A673 (cell line): ENCODE data around the gene PRIMA1. TPM values are rescaled to one million over a fixed set of nuclear protein-coding genes. Genes with fewer than 3 reads are reported as not detected.

Experiments used
- BruUV-seq: library from RNA; stranded (reverse); fragments of 400-500 nt; replicated peaks from 2 replicates; lab custom pipeline; 2021; lab: Mats Ljungman, UMichigan
- CTCF ChIA-PET: fragments of 300-600 bp; sonication (Branson Sonifier 250); formaldehyde crosslinking; loops from one replicate; lab custom pipeline; 2022; ENCODE audit warnings: antibody characterized with exemption; lab: Charles Lee
- POLR2A ChIA-PET: fragments of 300-600 bp; sonication (Branson Sonifier 250); formaldehyde crosslinking; loops from one replicate; lab custom pipeline; 2022; ENCODE audit warnings: antibody characterized with exemption; ENCODE audit not compliant: low non-redundant PET; lab: Charles Lee
- DNase-seq: peaks from one replicate; pipeline ENCODE4 v3.0.0-alpha.2; 2015; ENCODE audit warnings: low spot score
- H3K27ac ChIP-seq: fragments of 200-600 bp; sonication (generic); 2 replicates; pipeline ENCODE4 v1.5.1; 2016; ENCODE audit warnings: mixed run types, low read depth, mild to moderate bottlenecking, mixed read lengths, antibody characterized with exemption, low read length; ENCODE audit not compliant: poor library complexity, severe bottlenecking
- H3K27me3 ChIP-seq: fragments of 200-600 bp; sonication (generic); replicated peaks from 2 replicates; pipeline ENCODE4 v1.6.1; 2017; ENCODE audit warnings: mixed run types, low read depth, mild to moderate bottlenecking, mixed read lengths, antibody characterized with exemption, low read length; ENCODE audit not compliant: insufficient read depth, poor library complexity
- H3K36me3 ChIP-seq: fragments of 200-600 bp; sonication (generic); 2 replicates; pipeline ENCODE4 v1.6.1; 2016; ENCODE audit warnings: mixed run types, mild to moderate bottlenecking, mixed read lengths, antibody characterized with exemption, low read length; ENCODE audit not compliant: insufficient read depth, poor library complexity, severe bottlenecking
- H3K4me1 ChIP-seq: fragments of 200-600 bp; sonication (generic); 2 replicates; pipeline ENCODE4 v1.6.1; 2017; ENCODE audit warnings: mixed run types, mild to moderate bottlenecking, mixed read lengths, antibody characterized with exemption, low read length; ENCODE audit not compliant: insufficient read depth, poor library complexity, severe bottlenecking
- H3K4me3 ChIP-seq: fragments of 200-600 bp; sonication (generic); 2 replicates; pipeline ENCODE4 v1.5.1; 2016; ENCODE audit warnings: low read depth, mixed run types, mild to moderate bottlenecking, mixed read lengths, low read length; ENCODE audit not compliant: poor library complexity, severe bottlenecking
- H3K9me3 ChIP-seq: fragments of 200-600 bp; sonication (generic); 2 replicates; pipeline ENCODE4 v1.6.1; 2016; ENCODE audit warnings: mixed run types, low read depth, mild to moderate bottlenecking, mixed read lengths, antibody characterized with exemption, low read length; ENCODE audit not compliant: poor library complexity, severe bottlenecking
- EZH2 ChIP-seq: fragments of 200-600 bp; sonication (generic); IDR thresholded peaks from 2 replicates; pipeline ENCODE4 v1.6.1; 2017; ENCODE audit warnings: borderline replicate concordance, low read depth, mild to moderate bottlenecking, mixed read lengths, antibody characterized with exemption, low read length; ENCODE audit not compliant: poor library complexity, severe bottlenecking
- intact Hi-C: fragments of 100-400 bp; cut with micrococcal nuclease; formaldehyde crosslinking; loops from one replicate; pipeline ENCODE4 v1.10.0; 2022; ENCODE audit not compliant: unreplicated experiment
- total RNA-seq: library from RNA; stranded (reverse); gene quantifications from 2 replicates; pipeline ENCODE4 v1.2.3, GENCODE V29; 2021
- TF ChIP-seq, protein P1 (sequence below): fragments of 300-800, 200-600 bp; sonication (generic); conservative IDR thresholded peaks from 2 replicates; pipeline ENCODE4 v1.5.1; 2017; ENCODE audit warnings: low read depth, mild to moderate bottlenecking, antibody characterized with exemption, low read length, moderate library complexity, mixed read lengths

Gene PRIMA1
- total RNA-seq, 1 experiment from 2014 or later, result 0.09 TPM

DNA sequence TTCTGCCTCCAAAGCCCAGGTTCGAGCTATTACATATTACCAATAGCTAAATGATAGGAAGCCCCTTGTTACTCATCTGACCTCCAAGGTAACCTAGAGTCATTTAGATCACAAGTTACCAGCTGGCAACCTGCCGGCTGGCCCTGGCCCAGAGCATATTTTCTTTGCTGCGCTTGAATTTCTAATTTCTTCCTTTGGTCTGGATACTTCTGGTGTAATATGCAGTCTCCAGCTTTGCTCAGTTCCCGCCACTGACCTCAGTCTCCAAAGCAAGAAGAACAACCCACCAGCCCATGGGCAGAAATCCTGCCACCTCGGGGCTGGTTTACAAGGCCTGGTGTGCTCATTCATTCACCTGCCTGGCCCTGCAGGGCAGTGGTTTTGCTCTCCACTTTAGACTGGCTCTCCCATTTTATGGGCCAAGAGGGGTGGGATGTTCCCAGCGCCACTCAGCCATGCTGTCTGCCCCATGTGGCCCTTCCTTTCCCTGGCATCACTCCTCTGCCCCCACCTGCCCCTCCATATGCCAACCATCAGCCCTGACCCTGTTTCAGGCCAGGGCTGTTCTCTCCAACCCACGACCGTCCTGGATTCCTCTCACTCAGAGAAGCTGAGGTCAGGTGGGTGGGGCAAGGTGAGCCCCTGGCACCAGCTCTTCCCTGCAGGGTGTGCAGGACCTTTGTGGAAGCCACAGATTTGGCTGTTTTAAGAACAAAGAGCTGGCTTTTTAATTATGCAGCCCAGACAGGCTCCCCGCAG is 76.0 kb downstream of the PRIMA1 start:
- no peak for TF ChIP-seq EZH2
- TF ChIP-seq, protein P1, sequence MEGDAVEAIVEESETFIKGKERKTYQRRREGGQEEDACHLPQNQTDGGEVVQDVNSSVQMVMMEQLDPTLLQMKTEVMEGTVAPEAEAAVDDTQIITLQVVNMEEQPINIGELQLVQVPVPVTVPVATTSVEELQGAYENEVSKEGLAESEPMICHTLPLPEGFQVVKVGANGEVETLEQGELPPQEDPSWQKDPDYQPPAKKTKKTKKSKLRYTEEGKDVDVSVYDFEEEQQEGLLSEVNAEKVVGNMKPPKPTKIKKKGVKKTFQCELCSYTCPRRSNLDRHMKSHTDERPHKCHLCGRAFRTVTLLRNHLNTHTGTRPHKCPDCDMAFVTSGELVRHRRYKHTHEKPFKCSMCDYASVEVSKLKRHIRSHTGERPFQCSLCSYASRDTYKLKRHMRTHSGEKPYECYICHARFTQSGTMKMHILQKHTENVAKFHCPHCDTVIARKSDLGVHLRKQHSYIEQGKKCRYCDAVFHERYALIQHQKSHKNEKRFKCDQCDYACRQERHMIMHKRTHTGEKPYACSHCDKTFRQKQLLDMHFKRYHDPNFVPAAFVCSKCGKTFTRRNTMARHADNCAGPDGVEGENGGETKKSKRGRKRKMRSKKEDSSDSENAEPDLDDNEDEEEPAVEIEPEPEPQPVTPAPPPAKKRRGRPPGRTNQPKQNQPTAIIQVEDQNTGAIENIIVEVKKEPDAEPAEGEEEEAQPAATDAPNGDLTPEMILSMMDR, result no peak
- no TSS peak for BruUV-seq
- no peak for DNase-seq

DNA sequence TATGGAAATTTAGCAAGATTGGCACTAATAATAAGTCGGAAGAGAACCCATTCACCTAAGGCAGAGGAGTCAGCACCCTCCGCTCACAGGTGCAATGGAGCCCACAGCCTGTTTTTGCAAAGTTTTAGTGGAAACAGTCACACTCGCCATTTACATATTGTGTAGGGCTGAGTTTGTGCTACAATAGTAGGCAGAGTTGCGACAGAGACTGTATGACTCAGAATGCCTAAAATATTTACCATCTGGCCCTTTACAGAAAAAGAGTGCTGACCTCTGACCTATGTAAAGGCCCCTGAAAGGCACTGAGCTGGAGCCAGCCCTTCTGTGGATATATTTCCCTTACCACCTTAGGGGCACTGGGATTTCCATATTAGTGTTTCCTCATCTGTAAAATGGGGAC is 79.0 kb downstream of the PRIMA1 start:
- H3K27ac ChIP-seq, result no peak overlapping the region
- no peak for DNase-seq
- ChIA-PET POLR2A (no interaction called here), CTCF (no interaction called here)
- BruUV-seq, result no TSS peak
- no peaks in the 10 kb centered on the region for H3K9me3 ChIP-seq
- H3K36me3 ChIP-seq, result no peaks in the 10 kb centered on the region
- H3K27me3 ChIP-seq, result peaks cover 11% of the 10 kb centered on the region
- no peak overlapping the region for H3K4me3 ChIP-seq
- TF ChIP-seq EZH2, result no peak
- TF ChIP-seq, protein P1, result no peak
- no peaks in the 10 kb centered on the region for H3K4me1 ChIP-seq
- intact Hi-C loops, result no loop called here

More for the DNA sequence above, 76.0 kb downstream of the PRIMA1 start:
- CTCF ChIA-PET, result no interaction called here
- Histone ChIP-seq H3K9me3 (no peaks in the 10 kb centered on the region), H3K36me3 (no peaks in the 10 kb centered on the region), H3K4me1 (no peaks in the 10 kb centered on the region), H3K4me3 (no peak overlapping the region), H3K27me3 (peaks cover 8% of the 10 kb centered on the region), H3K27ac (no peak overlapping the region)
- intact Hi-C loops, result no loop called here
- POLR2A ChIA-PET, result no interaction called here

DNA sequence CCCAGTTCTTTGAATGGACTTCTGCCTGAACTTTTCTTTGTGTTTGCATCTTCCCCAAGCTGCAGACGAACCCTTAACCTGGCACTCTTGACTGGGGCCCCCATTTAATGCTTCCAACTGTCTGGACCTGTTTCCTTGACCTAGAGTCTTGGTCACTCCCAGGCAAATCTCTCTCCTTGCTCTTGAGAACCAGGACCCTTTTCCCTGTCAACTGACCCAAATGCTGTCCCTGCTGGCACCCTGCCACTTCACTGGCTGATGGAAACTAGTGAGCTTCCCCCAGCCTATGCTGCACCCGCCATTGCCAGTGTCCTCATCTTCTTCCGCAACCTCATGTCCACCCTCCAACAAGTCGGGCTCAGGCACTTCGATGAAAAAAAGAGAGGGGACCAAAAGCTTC is 79.5 kb downstream of the PRIMA1 start:
- Histone ChIP-seq H3K36me3 (no peaks in the 10 kb centered on the region), H3K4me3 (no peak overlapping the region), H3K27ac (no peak overlapping the region), H3K9me3 (no peaks in the 10 kb centered on the region), H3K27me3 (peaks cover 11% of the 10 kb centered on the region), H3K4me1 (no peaks in the 10 kb centered on the region)
- ChIA-PET POLR2A (no interaction called here), CTCF (no interaction called here)
- no peak for DNase-seq
- intact Hi-C loops, result no loop called here
- TF ChIP-seq, protein P1, result no peak
- no peak for TF ChIP-seq EZH2
- no TSS peak for BruUV-seq
